Loucy (cell line): Measurements from ENCODE around the gene DDB1.

Experiments
- EZH2phosphoT487 ChIP-seq: fragments of 200-600 bp; IDR thresholded peaks from 2 replicates; pipeline ENCODE4 v1.6.1; 2018; ENCODE audit warnings: antibody characterized with exemption, mild to moderate bottlenecking, moderate library complexity, borderline replicate concordance
- TF ChIP-seq, protein P1 (sequence below): fragments of 200-600 bp; sonication (generic); conservative IDR thresholded peaks from 2 replicates; pipeline ENCODE4 v1.5.1; 2014; ENCODE audit warnings: mild to moderate bottlenecking, antibody characterized with exemption, low read length

GRCh38 chr11:61336171-61336935 lies 3.4 kb upstream of the DDB1 start:
- TF ChIP-seq, protein P1, sequence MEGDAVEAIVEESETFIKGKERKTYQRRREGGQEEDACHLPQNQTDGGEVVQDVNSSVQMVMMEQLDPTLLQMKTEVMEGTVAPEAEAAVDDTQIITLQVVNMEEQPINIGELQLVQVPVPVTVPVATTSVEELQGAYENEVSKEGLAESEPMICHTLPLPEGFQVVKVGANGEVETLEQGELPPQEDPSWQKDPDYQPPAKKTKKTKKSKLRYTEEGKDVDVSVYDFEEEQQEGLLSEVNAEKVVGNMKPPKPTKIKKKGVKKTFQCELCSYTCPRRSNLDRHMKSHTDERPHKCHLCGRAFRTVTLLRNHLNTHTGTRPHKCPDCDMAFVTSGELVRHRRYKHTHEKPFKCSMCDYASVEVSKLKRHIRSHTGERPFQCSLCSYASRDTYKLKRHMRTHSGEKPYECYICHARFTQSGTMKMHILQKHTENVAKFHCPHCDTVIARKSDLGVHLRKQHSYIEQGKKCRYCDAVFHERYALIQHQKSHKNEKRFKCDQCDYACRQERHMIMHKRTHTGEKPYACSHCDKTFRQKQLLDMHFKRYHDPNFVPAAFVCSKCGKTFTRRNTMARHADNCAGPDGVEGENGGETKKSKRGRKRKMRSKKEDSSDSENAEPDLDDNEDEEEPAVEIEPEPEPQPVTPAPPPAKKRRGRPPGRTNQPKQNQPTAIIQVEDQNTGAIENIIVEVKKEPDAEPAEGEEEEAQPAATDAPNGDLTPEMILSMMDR = peak; percentile 90
- no peak for TF ChIP-seq EZH2phosphoT487
